SK-N-SH (cell line): ENCODE results near the gene GRM2. TPM values are rescaled to one million over a fixed set of nuclear protein-coding genes. Genes with fewer than 3 reads are reported as not detected.

Experiments used
- CTCF ChIA-PET: fragments of 300-600, 350-600 bp; formaldehyde crosslinking; extraction: SDS; loops from one replicate; lab custom pipeline; 2021; lab: Yijun Ruan, JAX
- POLR2A ChIA-PET: fragments of 350-600 bp; sonication (Branson Sonifier 250); formaldehyde crosslinking; extraction: SDS; loops from one replicate; lab custom pipeline; 2020; ENCODE audit warnings: antibody characterized with exemption, inconsistent platforms; lab: Yijun Ruan, JAX
- DNase-seq: peaks from one replicate; pipeline ENCODE4 v3.0.0; 2012
- H2AFZ ChIP-seq: fragments of 200-600 bp; sonication (generic); 2 replicates; pipeline ENCODE4 v1.8.1; 2016; ENCODE audit warnings: antibody characterized with exemption, mild to moderate bottlenecking, low read depth
- H3F3A ChIP-seq: fragments of 200-600 bp; sonication (generic); replicated peaks from 2 replicates; pipeline ENCODE3; 2016; ENCODE audit warnings: antibody characterized with exemption, mild to moderate bottlenecking; ENCODE audit not compliant: insufficient read depth
- H3K27ac ChIP-seq, 2 experiments: fragments of 200-500 bp in 1 of 2; fragments of 200-600 bp in 1 of 2; sonication (Bioruptor generic) in 1 of 2; sonication (generic), shearing (Covaris generic) in 1 of 2; 2 replicates each; pipeline versions ENCODE4 v1.5.1 to v1.6.1; 2014 to 2016; ENCODE audit warnings: low read depth in 2 of 2, inconsistent platforms in 1 of 2, low read length in 1 of 2, mild to moderate bottlenecking in 1 of 2, mixed read lengths in 1 of 2
- H3K27me3 ChIP-seq: fragments of 200-600 bp; sonication (generic), shearing (Covaris generic); 2 replicates; pipeline ENCODE4 v1.6.1; 2016; ENCODE audit warnings: mixed run types; ENCODE audit not compliant: insufficient read depth
- H3K36me3 ChIP-seq, 2 experiments: fragments of 200-500 bp in 1 of 2; fragments of 200-600 bp in 1 of 2; sonication (Bioruptor generic) in 1 of 2; sonication (generic) in 1 of 2; replicated peaks in 1 of 2; 2 replicates each; pipeline versions ENCODE3 to v1.5.1; 2014 to 2016; ENCODE audit warnings: low read length in 1 of 2, mild to moderate bottlenecking in 1 of 2; ENCODE audit not compliant: insufficient read depth in 2 of 2, control insufficient read depth in 1 of 2
- H3K4me1 ChIP-seq, 2 experiments: fragments of 200-500 bp in 1 of 2; fragments of 200-600 bp in 1 of 2; sonication (Bioruptor generic) in 1 of 2; sonication (generic), shearing (Covaris generic) in 1 of 2; 2 replicates each; pipeline versions ENCODE4 v1.5.1 to v1.6.1; 2014 to 2016; ENCODE audit warnings: low read depth in 1 of 2, low read length in 1 of 2, mixed run types in 1 of 2; ENCODE audit not compliant: insufficient read depth in 2 of 2, control insufficient read depth in 1 of 2
- H3K4me2 ChIP-seq: fragments of 200-600 bp; sonication (generic), shearing (Covaris generic); 2 replicates; pipeline ENCODE4 v1.6.1; 2017; ENCODE audit warnings: mixed run types
- H3K4me3 ChIP-seq, 2 experiments: fragments of 200-500 bp in 1 of 2; fragments of 200-600 bp in 1 of 2; sonication (Bioruptor generic) in 1 of 2; sonication (generic), shearing (Covaris generic) in 1 of 2; 2 replicates each; pipeline versions ENCODE4 v1.5.1 to v1.8.1; 2014 to 2016; ENCODE audit warnings: low read depth in 2 of 2, inconsistent platforms in 1 of 2, low read length in 1 of 2, mild to moderate bottlenecking in 1 of 2, mixed read lengths in 1 of 2, moderate library complexity in 1 of 2
- H3K79me2 ChIP-seq: fragments of 200-600 bp; sonication (generic); 2 replicates; pipeline ENCODE4 v1.8.1; 2017; ENCODE audit warnings: mild to moderate bottlenecking; ENCODE audit not compliant: insufficient read depth
- H3K9ac ChIP-seq: fragments of 200-600 bp; sonication (generic); 2 replicates; pipeline ENCODE4 v1.6.1; 2017; ENCODE audit warnings: mixed run types
- H3K9me2 ChIP-seq: fragments of 200-600 bp; sonication (generic); 2 replicates; pipeline ENCODE4 v1.6.1; 2017; ENCODE audit warnings: mixed run types
- H3K9me3 ChIP-seq: fragments of 200-600 bp; sonication (generic); 2 replicates; pipeline ENCODE4 v1.6.1; 2017; ENCODE audit warnings: mixed run types, mild to moderate bottlenecking, moderate library complexity
- H4K20me1 ChIP-seq: fragments of 200-600 bp; sonication (generic); 2 replicates; pipeline ENCODE4 v1.6.1; 2017; ENCODE audit warnings: mild to moderate bottlenecking, mixed run types; ENCODE audit not compliant: insufficient read depth
- CTCF ChIP-seq: fragments of 200-600 bp; sonication (generic); IDR thresholded peaks from 2 replicates; pipeline ENCODE4 v1.6.1; 2017; ENCODE audit warnings: antibody characterized with exemption, mild to moderate bottlenecking, moderate library complexity
- EZH2phosphoT487 ChIP-seq: fragments of 200-600 bp; sonication (generic); IDR thresholded peaks from 2 replicates; pipeline ENCODE4 v1.6.1; 2017; ENCODE audit warnings: low read depth, mixed run types, mild to moderate bottlenecking, antibody characterized with exemption, moderate library complexity, borderline replicate concordance
- REST ChIP-seq: IDR thresholded peaks from 2 replicates; pipeline ENCODE4 v1.6.1; 2012; ENCODE audit warnings: mild to moderate bottlenecking, low read depth, low read length, moderate library complexity
- RXRA ChIP-seq: IDR thresholded peaks from 2 replicates; pipeline ENCODE4 v1.4.0; 2012; ENCODE audit warnings: low read depth, mild to moderate bottlenecking, borderline replicate concordance
- WGBS: methylation state at CpG from one replicate; pipeline ENCODE4 v1.1.6; 2017; ENCODE audit warnings: low lambda C conversion rate; 5-methylcytosine and 5-hydroxymethylcytosine counted together
- polyA plus RNA-seq, 3 experiments: library from polyadenylated mRNA; depleted of rRNA; stranded (reverse); fragments of >200 nt; gene quantifications; 2 replicates each; pipeline ENCODE4 v1.2.3, GENCODE V29; 2012

The GRM2 gene
- polyA plus RNA-seq, 1 of the 3 experiments (the other 2 are of a cell fraction) = 0.15 TPM

GRCh38 chr3:51717446-51717845 lies 10.6 kb downstream of the GRM2 start:
- no peak overlapping the region for H3K4me2 ChIP-seq
- no peaks in the 10 kb centered on the region for H3K79me2 ChIP-seq
- H3K27ac ChIP-seq = no peak overlapping the region
- H3K9me3 ChIP-seq = no peaks in the 10 kb centered on the region
- H3K4me1 ChIP-seq = peaks cover 0 to 2% of the 10 kb centered on the region in 2 experiments; a peak in 1 of 4 replicates
- H2AFZ ChIP-seq = no peak overlapping the region
- no peaks in the 10 kb centered on the region for H3F3A ChIP-seq
- POLR2A ChIA-PET = no interaction called here
- H3K9me2 ChIP-seq = no peaks in the 10 kb centered on the region
- CTCF ChIA-PET = interaction anchor here (2.6 to 6.0 kb wide), 3 partner anchors 11 to 82 kb away, joined by 42 to 138 read pairs (median 89); partner anchors contain the start of gene GRM2
- TF ChIP-seq EZH2phosphoT487 (no peak), REST (no peak), CTCF (no peak)
- no peaks in the 10 kb centered on the region for H4K20me1 ChIP-seq
- H3K36me3 ChIP-seq = no peaks in the 10 kb centered on the region
- H3K9ac ChIP-seq = no peak overlapping the region
- WGBS = 93% methylated on average over 2 of the region's 10 CpGs
- no peaks in the 10 kb centered on the region for H3K27me3 ChIP-seq
- no peak overlapping the region for H3K4me3 ChIP-seq
- DNase-seq = no peak

- ChIA-PET POLR2A (no interaction called here), CTCF (interaction anchor here (1.2 to 6.0 kb wide), 7 partner anchors 11 to 180 kb away, joined by 3 to 138 read pairs (median 7); partner anchors contain the start of genes GRM2 and RAD54L2)
- no peak for TF ChIP-seq REST
- no peak for TF ChIP-seq RXRA
- 36% methylated on average over 7 of the region's 7 CpGs for WGBS
- H3K9ac ChIP-seq = no peak overlapping the region
- H3K4me2 ChIP-seq = no peak overlapping the region
- no peaks in the 10 kb centered on the region for H3K27me3 ChIP-seq
- H3K4me3 ChIP-seq = no peak overlapping the region
- H3K9me3 ChIP-seq = no peaks in the 10 kb centered on the region
- H3K79me2 ChIP-seq = no peaks in the 10 kb centered on the region
- H3K27ac ChIP-seq = no peak overlapping the region
- no peaks in the 10 kb centered on the region for H4K20me1 ChIP-seq
- no peaks in the 10 kb centered on the region for H3F3A ChIP-seq
- DNase-seq = peak; percentile 12
- no peaks in the 10 kb centered on the region for H3K9me2 ChIP-seq
- peaks cover 0 to 2% of the 10 kb centered on the region in 2 experiments; a peak in 1 of 4 replicates for H3K4me1 ChIP-seq
- no peak overlapping the region for H2AFZ ChIP-seq
- H3K36me3 ChIP-seq = no peaks in the 10 kb centered on the region
Observed at GRCh38 chr3:51717947-51718346, 11.1 kb downstream of the GRM2 start.
